Liver (tissue), 9 donors: ENCODE results near the gene WDR5. TPM values are rescaled to one million over a fixed set of nuclear protein-coding genes. Genes with fewer than 3 reads are reported as not detected.

ENCODE experiments used
- DNase-seq: peaks from one replicate; pipeline ENCODE4 v3.0.0-alpha.2; 2017; ENCODE audit warnings: low spot score
- H3K27ac ChIP-seq, 2 donors: one replicate each; pipeline ENCODE4 v1.7.0; 2013; ENCODE audit warnings: inconsistent platforms in 2 of 2, low read length in 2 of 2, control low read depth in 1 of 2, low read depth in 1 of 2, mild to moderate bottlenecking in 1 of 2
- H3K27me3 ChIP-seq, 4 donors: one replicate each; pipeline versions ENCODE4 v1.6.1 to v1.7.0; 2013; ENCODE audit warnings: low read length in 3 of 4, inconsistent platforms in 1 of 4, mild to moderate bottlenecking in 1 of 4, moderate library complexity in 1 of 4; ENCODE audit not compliant: control insufficient read depth in 4 of 4, insufficient read depth in 4 of 4
- H3K36me3 ChIP-seq, 4 donors: one replicate each; pipeline versions ENCODE4 v1.6.1 to v1.7.0; 2013; ENCODE audit warnings: low read length in 3 of 4, mild to moderate bottlenecking in 3 of 4, low read depth in 1 of 4, moderate library complexity in 1 of 4; ENCODE audit not compliant: control insufficient read depth in 4 of 4, insufficient read depth in 3 of 4
- H3K4me1 ChIP-seq, 4 donors: one replicate each; pipeline versions ENCODE4 v1.6.1 to v1.7.0; 2013; ENCODE audit warnings: low read length in 3 of 4, mild to moderate bottlenecking in 3 of 4, moderate library complexity in 1 of 4; ENCODE audit not compliant: control insufficient read depth in 4 of 4, insufficient read depth in 4 of 4
- H3K4me3 ChIP-seq, 3 donors: one replicate each; pipeline versions ENCODE4 v1.6.1 to v1.7.0; 2013; ENCODE audit warnings: low read length in 3 of 3, control low read depth in 1 of 3, low read depth in 1 of 3, mild to moderate bottlenecking in 1 of 3
- H3K9ac ChIP-seq, 2 donors: one replicate each; pipeline ENCODE4 v1.7.0; 2013; ENCODE audit warnings: low read length in 2 of 2, mild to moderate bottlenecking in 2 of 2, moderate library complexity in 2 of 2, control low read depth in 1 of 2, low read depth in 1 of 2
- H3K9me3 ChIP-seq, 4 donors: one replicate each; pipeline versions ENCODE4 v1.6.1 to v1.7.0; 2013; ENCODE audit warnings: low read length in 3 of 4; ENCODE audit not compliant: control insufficient read depth in 4 of 4
- CTCF ChIP-seq: fragments of 150-350 bp; IDR thresholded peaks from 2 replicates; pipeline ENCODE4 v1.5.1; 2017; ENCODE audit warnings: improper control_type of control experiment, low read depth, low read length; ENCODE audit not compliant: missing input control
- EGR1 ChIP-seq, 2 donors: IDR thresholded peaks; 2 replicates each; pipeline ENCODE4 v1.6.1; 2016 to 2018; ENCODE audit warnings: antibody characterized with exemption in 2 of 2, low read depth in 2 of 2
- FOXA2 ChIP-seq: IDR thresholded peaks from 2 replicates; pipeline ENCODE4 v1.6.1; 2016; ENCODE audit warnings: antibody characterized with exemption
- GABPA ChIP-seq, 2 donors: IDR thresholded peaks in 1 of 2; conservative IDR thresholded peaks in 1 of 2; 2 replicates each; pipeline ENCODE4 v1.6.1; 2016; ENCODE audit warnings: antibody characterized with exemption in 2 of 2, mild to moderate bottlenecking in 1 of 2, moderate library complexity in 1 of 2
- HNF4A ChIP-seq, 2 donors: conservative IDR thresholded peaks; 2 replicates each; pipeline ENCODE4 v1.6.1; 2016; ENCODE audit warnings: antibody characterized with exemption in 2 of 2, mild to moderate bottlenecking in 2 of 2
- JUND ChIP-seq, 2 donors: IDR thresholded peaks; 2 replicates each; pipeline ENCODE4 v1.6.1; 2016; ENCODE audit warnings: antibody characterized with exemption in 2 of 2
- RAD21 ChIP-seq, 2 donors: IDR thresholded peaks; 2 replicates each; pipeline ENCODE4 v1.6.1; 2016; ENCODE audit warnings: antibody characterized with exemption in 2 of 2, mild to moderate bottlenecking in 2 of 2
- RXRA ChIP-seq, 2 donors: IDR thresholded peaks; 2 replicates each; pipeline ENCODE4 v1.6.1; 2017 to 2018; ENCODE audit warnings: antibody characterized with exemption in 2 of 2, mild to moderate bottlenecking in 1 of 2
- SP1 ChIP-seq: IDR thresholded peaks from 2 replicates; pipeline ENCODE4 v1.6.1; 2018; ENCODE audit warnings: antibody characterized with exemption, mild to moderate bottlenecking
- TAF1 ChIP-seq: conservative IDR thresholded peaks from 2 replicates; pipeline ENCODE4 v1.6.1; 2016; ENCODE audit warnings: antibody characterized with exemption, mild to moderate bottlenecking
- YY1 ChIP-seq: IDR thresholded peaks from 2 replicates; pipeline ENCODE4 v1.6.1; 2016; ENCODE audit warnings: antibody characterized with exemption, mild to moderate bottlenecking
- WGBS: extraction: QIAGEN DNeasy Blood & Tissue Kit; methylation state at CpG from one replicate; pipeline ENCODE4 v1.1.7; 2013; 5-methylcytosine and 5-hydroxymethylcytosine counted together
- polyA plus RNA-seq, 2 donors: library from polyadenylated mRNA; stranded (reverse) in 1 of 2; unstranded in 1 of 2; fragments of 200-250 nt in 1 of 2; fragments of >200 nt in 1 of 2; fragmentation: Nextera tagmentation in 1 of 2; extraction: Ambion mirVana in 1 of 2; gene quantifications; one replicate each; pipeline versions ENCODE4 v1.2.1 to v1.2.3, GENCODE V29; 2013 to 2015
- total RNA-seq, 2 donors: library from RNA; depleted of rRNA; stranded (reverse); fragments of >200 nt; gene quantifications; one replicate each; pipeline ENCODE4 v1.2.3, GENCODE V29; 2014
- TF ChIP-seq, protein P1 (sequence below): IDR thresholded peaks from 2 replicates; pipeline ENCODE4 v1.6.1; 2016; ENCODE audit warnings: antibody characterized with exemption
- donor health status: healthy.
- donor health status: healthy.
- donor health status: healthy.
- donor health status: healthy.
- donor health status: healthy.

The WDR5 gene
- total and polyA plus RNA-seq, 4 donors, result 11.1 to 21.6 (median 14.6) TPM

DNA sequence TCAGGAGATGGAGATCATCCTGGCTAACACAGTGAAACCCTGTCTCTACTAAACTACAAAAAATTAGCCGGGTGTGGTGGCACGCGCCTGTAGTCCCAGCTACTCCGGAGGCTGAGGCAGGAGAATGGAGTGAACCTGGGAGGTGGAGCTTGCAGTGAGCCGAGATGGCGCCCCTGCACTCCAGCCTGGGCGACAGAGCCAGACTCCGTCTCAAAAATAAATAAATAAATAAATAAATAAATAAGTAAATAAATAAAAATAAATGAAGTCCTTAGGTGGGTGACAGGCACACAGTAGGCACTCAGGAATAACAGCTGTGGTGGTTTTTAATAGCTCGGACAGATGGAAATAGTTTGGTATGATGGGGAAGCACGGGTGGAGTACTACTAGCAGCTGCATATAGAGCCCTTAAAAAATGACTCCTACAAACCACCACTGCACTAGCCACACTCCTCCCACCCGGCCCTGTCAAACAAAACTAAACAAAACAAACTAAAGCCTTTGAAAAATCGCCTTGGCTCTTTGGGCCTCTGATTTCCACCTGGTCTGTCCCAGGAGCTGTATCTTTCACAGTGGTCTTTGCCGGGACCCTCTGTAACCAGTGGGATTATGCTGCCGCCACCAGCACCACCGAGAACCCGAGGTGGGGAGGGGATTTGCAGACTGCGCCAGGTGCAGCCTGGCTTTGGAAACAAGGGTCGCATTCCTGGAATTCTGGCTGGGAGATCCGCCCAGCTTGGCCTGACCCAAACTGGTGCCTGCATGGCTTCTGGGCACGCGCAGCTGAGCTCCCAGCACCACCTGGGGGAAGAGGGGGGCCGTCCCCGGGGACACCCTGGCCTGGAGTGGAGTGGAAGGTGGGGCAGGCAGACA is 5.1 kb upstream of the WDR5 start:
- no peaks in the 10 kb centered on the region for H3K9me3 ChIP-seq
- H3K27me3 ChIP-seq, result no peaks in the 10 kb centered on the region
- no peaks in the 10 kb centered on the region for H3K36me3 ChIP-seq
- peak overlapping the region in 1 of 3 donors; percentile 32 for H3K4me3 ChIP-seq
- DNase-seq, result no peak
- H3K9ac ChIP-seq, result no peak overlapping the region
- 49% methylated on average over 23 of the region's 23 CpGs for WGBS
- peaks cover 3 to 21% (median 13%) of the 10 kb centered on the region in 4 donors for H3K4me1 ChIP-seq
- peak overlapping the region in 1 of 2 donors; percentile 50 for H3K27ac ChIP-seq
- TF ChIP-seq HNF4A (conservative IDR thresholded peaks at IDR 0.05) (peak in 1 of 2 donors; percentile 3), TAF1 (no peak), CTCF (no peak), JUND (IDR thresholded peaks at IDR 0.05) (no peak), GABPA (IDR thresholded peaks at IDR 0.05 in 1 of 2, conservative IDR thresholded peaks at IDR 0.05 in 1 of 2) (no peak), SP1 (peak; percentile 51), EGR1 (IDR thresholded peaks at IDR 0.05; ENCODE audit: low read depth in 2 of 2) (no peak), YY1 (peak; percentile 3), RAD21 (IDR thresholded peaks at IDR 0.05) (no peak)

DNA sequence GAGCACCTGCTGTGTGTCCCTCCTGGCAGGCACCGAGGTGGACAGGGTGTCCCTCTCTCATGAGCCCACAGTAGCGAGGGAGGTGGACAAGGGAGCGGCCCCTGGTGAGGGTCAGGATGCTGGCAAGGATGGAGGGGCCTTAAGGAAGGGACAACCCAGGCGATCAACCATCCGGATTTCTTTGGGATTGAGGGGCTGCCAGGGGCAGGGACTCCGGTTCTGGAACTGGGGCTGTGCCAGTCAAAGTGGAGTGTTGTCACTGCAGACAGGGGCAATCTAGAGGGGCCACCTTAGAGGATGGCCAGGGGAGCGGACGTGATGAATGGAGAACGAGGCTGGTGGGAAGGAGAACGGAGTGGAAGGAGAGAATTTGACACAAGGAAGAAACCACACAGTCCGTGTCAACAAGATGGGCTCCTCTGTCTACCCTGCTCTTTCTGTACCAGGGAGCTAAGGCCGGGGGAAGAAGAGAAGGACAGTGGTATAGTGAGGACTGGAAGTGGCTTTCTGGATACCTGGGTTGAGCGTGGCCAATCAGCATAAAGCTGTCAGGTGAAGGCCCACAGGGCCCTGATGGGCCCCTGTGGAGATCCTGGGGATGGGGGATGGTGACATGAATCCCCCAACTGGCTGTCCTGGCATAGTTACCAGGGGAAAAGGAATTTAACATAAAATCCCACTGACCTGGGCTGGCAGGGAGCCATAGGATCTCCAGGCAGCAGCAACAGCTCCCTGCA is 4.2 kb upstream of the WDR5 start:
- H3K4me3 ChIP-seq, result no peak overlapping the region
- H3K36me3 ChIP-seq, result no peaks in the 10 kb centered on the region
- peak overlapping the region in 1 of 2 donors; percentile 50 for H3K27ac ChIP-seq
- 87% methylated on average over 13 of the region's 13 CpGs for WGBS
- H3K27me3 ChIP-seq, result no peaks in the 10 kb centered on the region
- H3K9me3 ChIP-seq, result no peaks in the 10 kb centered on the region
- no peak for TF ChIP-seq RAD21 (IDR thresholded peaks at IDR 0.05)
- no peak for TF ChIP-seq RXRA (IDR thresholded peaks at IDR 0.05)
- TF ChIP-seq JUND (IDR thresholded peaks at IDR 0.05), result no peak
- no peak for TF ChIP-seq FOXA2
- TF ChIP-seq, protein P1, sequence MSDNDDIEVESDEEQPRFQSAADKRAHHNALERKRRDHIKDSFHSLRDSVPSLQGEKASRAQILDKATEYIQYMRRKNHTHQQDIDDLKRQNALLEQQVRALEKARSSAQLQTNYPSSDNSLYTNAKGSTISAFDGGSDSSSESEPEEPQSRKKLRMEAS, result no peak
- TF ChIP-seq YY1, result no peak
- TF ChIP-seq CTCF, result no peak
- no peak for TF ChIP-seq HNF4A (conservative IDR thresholded peaks at IDR 0.05)
- no peak for DNase-seq
- H3K9ac ChIP-seq, result no peak overlapping the region
- H3K4me1 ChIP-seq, result peaks cover 3 to 23% (median 15%) of the 10 kb centered on the region in 4 donors
